Lower leg skin (tissue), 3 donors: ENCODE results near the gene TNFRSF17.

Source experiments
- CTCF ChIP-seq, 3 donors: fragments of 450-650 bp; IDR thresholded peaks; one replicate each; pipeline ENCODE4 v1.5.1; 2016; ENCODE audit warnings: antibody characterized with exemption in 3 of 3, mild to moderate bottlenecking in 3 of 3, moderate library complexity in 2 of 3
- POLR2A ChIP-seq, 2 donors: fragments of 450-650 bp; IDR thresholded peaks; one replicate each; pipeline ENCODE4 v1.6.1; 2016 to 2017; ENCODE audit warnings: antibody characterized with exemption in 2 of 2, mild to moderate bottlenecking in 1 of 2, moderate library complexity in 1 of 2

GRCh38 chr16:12009462-12009861 lies 44.5 kb downstream of the TNFRSF17 start:
- TF ChIP-seq CTCF (IDR thresholded peaks at IDR 0.05), result no peak
- no peak for TF ChIP-seq POLR2A (IDR thresholded peaks at IDR 0.05)
